Neural cell (in vitro differentiated cells): ENCODE measurements around the gene BCKDK.
"Not testable (repeated sequence)": the region's sequence is repeated elsewhere in the genome, so short reads cannot be mapped to it uniquely, and the experiment has no call there.

Source experiments
- EP300 ChIP-seq: fragments of 450-650 bp; conservative IDR thresholded peaks from 2 replicates; pipeline ENCODE4 v1.6.1; 2014; ENCODE audit warnings: antibody characterized with exemption, mild to moderate bottlenecking, moderate library complexity; ENCODE audit not compliant: poor library complexity, severe bottlenecking
- EZH2 ChIP-seq: fragments of 200-600, 300-800 bp; shearing (Covaris generic), sonication (generic); IDR thresholded peaks from 2 replicates; pipeline ENCODE4 v1.6.1; 2014; ENCODE audit warnings: antibody characterized with exemption, low read length, borderline replicate concordance, mild to moderate bottlenecking; ENCODE audit not compliant: insufficient read depth, poor library complexity, severe bottlenecking
- MXI1 ChIP-seq: fragments of 450-650 bp; conservative IDR thresholded peaks from 2 replicates; pipeline ENCODE4 v1.6.1; 2014; ENCODE audit warnings: antibody characterized with exemption, mild to moderate bottlenecking; ENCODE audit not compliant: poor library complexity, severe bottlenecking
- POLR2AphosphoS5 ChIP-seq: IDR thresholded peaks from 2 replicates; pipeline ENCODE4 v1.6.1; 2012
- RAD21 ChIP-seq: fragments of 450-650 bp; conservative IDR thresholded peaks from 2 replicates; pipeline ENCODE4 v1.6.1; 2014; ENCODE audit warnings: antibody characterized with exemption, mild to moderate bottlenecking, moderate library complexity
- SMC3 ChIP-seq: fragments of 450-650 bp; conservative IDR thresholded peaks from 2 replicates; pipeline ENCODE4 v1.6.1; 2014; ENCODE audit warnings: antibody characterized with exemption, mild to moderate bottlenecking, moderate library complexity; ENCODE audit not compliant: poor library complexity
- TAF1 ChIP-seq: IDR thresholded peaks from 2 replicates; pipeline ENCODE4 v1.6.1; 2012; ENCODE audit warnings: low read depth
- TF ChIP-seq, protein P1 (sequence below): IDR thresholded peaks from 2 replicates; pipeline ENCODE4 v1.6.1; 2012; ENCODE audit warnings: borderline replicate concordance
- TF ChIP-seq, protein P2 (sequence below): fragments of 450-650 bp; IDR thresholded peaks from 2 replicates; pipeline ENCODE4 v1.5.1; 2014; ENCODE audit warnings: antibody characterized with exemption, mild to moderate bottlenecking, moderate library complexity; ENCODE audit not compliant: poor library complexity, severe bottlenecking

DNA sequence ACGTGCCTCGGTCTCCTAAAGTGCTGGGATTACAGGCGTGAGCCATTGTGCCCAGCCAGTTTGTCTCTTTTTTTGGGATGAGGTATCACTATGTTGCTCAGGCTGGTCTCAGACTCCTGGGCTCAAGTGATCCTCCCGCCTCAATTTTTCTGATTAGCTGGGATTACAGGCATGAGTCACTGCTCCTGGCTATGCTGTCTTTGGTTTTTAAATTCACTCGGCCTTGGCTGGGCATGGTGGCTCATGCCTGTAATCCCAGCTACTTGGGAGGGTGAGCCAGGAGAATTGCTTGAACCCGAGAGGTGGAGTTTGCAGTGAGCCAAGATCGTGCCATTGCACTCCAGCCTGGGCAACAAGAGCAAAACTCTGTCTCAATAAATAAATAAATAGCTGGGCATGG, 36.2 kb downstream of the BCKDK start:
- TF ChIP-seq, protein P1, sequence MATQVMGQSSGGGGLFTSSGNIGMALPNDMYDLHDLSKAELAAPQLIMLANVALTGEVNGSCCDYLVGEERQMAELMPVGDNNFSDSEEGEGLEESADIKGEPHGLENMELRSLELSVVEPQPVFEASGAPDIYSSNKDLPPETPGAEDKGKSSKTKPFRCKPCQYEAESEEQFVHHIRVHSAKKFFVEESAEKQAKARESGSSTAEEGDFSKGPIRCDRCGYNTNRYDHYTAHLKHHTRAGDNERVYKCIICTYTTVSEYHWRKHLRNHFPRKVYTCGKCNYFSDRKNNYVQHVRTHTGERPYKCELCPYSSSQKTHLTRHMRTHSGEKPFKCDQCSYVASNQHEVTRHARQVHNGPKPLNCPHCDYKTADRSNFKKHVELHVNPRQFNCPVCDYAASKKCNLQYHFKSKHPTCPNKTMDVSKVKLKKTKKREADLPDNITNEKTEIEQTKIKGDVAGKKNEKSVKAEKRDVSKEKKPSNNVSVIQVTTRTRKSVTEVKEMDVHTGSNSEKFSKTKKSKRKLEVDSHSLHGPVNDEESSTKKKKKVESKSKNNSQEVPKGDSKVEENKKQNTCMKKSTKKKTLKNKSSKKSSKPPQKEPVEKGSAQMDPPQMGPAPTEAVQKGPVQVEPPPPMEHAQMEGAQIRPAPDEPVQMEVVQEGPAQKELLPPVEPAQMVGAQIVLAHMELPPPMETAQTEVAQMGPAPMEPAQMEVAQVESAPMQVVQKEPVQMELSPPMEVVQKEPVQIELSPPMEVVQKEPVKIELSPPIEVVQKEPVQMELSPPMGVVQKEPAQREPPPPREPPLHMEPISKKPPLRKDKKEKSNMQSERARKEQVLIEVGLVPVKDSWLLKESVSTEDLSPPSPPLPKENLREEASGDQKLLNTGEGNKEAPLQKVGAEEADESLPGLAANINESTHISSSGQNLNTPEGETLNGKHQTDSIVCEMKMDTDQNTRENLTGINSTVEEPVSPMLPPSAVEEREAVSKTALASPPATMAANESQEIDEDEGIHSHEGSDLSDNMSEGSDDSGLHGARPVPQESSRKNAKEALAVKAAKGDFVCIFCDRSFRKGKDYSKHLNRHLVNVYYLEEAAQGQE, result not testable (repeated sequence)
- TF ChIP-seq, protein P2, sequence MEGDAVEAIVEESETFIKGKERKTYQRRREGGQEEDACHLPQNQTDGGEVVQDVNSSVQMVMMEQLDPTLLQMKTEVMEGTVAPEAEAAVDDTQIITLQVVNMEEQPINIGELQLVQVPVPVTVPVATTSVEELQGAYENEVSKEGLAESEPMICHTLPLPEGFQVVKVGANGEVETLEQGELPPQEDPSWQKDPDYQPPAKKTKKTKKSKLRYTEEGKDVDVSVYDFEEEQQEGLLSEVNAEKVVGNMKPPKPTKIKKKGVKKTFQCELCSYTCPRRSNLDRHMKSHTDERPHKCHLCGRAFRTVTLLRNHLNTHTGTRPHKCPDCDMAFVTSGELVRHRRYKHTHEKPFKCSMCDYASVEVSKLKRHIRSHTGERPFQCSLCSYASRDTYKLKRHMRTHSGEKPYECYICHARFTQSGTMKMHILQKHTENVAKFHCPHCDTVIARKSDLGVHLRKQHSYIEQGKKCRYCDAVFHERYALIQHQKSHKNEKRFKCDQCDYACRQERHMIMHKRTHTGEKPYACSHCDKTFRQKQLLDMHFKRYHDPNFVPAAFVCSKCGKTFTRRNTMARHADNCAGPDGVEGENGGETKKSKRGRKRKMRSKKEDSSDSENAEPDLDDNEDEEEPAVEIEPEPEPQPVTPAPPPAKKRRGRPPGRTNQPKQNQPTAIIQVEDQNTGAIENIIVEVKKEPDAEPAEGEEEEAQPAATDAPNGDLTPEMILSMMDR, result not testable (repeated sequence)
- not testable (repeated sequence) for TF ChIP-seq POLR2AphosphoS5, SMC3, TAF1, EP300, RAD21, EZH2, MXI1
